Posterior cingulate gyrus (tissue), 11 donors: ENCODE data around the gene FNIP2.
A peak's percentile ranks its signal among the peaks of the same experiment; 100 is the strongest.
"Not testable (repeated sequence)": the region's sequence is repeated elsewhere in the genome, so short reads cannot be mapped to it uniquely, and the experiment has no call there.

Experiments
- DNase-seq, 10 donors: peaks; one replicate each; pipeline versions ENCODE4 v3.0.0 to v3.0.0-alpha.2; 2020 to 2021; ENCODE audit warnings: mixed read lengths in 3 of 10
- intact Hi-C: fragments of 100-400 bp; cut with DNase I; formaldehyde crosslinking; loops from one replicate; pipeline ENCODE4 v1.15.1; 2023

FNIP2 gene

DNA sequence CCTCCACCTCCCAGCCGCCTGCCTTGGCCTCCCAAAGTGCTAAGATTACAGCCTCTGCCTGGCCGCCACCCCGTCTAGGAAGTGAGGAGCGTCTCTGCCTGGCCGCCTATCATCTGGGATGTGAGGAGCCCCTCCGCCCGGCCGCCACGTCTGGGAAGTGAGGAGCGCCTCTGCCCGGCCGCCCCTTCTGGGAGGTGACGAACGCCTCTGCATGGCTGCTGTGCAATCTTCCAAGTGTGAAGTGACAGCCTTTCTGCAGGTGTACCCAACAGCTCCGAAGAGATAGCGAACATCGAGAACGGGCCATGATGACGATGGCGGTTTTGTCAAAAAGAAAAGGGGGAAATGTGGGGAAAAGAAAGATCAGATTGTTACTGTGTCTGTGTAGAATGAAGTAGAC lies 9.3 kb upstream of the FNIP2 start:
- intact Hi-C loops = not testable (repeated sequence)
- peak in 1 of 10 donors; percentile 70 for DNase-seq

DNA sequence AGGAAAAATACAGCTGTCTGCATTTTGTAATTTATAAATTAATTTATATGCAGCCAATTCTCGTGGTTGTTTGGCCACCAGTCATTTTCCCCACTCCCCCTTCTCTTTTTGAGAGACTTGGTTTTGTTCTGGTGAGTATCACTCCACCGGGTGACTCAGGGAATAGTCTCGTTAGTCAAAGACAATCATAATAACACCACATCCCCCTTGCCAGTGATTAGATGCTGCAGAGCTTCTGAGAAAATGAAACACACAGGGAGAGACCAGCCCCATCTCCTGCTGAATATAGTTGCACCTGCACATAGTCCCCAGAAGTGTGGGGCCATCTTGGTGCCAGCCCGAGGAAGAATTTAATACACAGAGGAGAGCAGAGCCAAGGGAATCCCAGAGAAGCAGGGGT lies 8.0 kb upstream of the FNIP2 start:
- intact Hi-C loops = no loop called here
- no peak for DNase-seq

DNA sequence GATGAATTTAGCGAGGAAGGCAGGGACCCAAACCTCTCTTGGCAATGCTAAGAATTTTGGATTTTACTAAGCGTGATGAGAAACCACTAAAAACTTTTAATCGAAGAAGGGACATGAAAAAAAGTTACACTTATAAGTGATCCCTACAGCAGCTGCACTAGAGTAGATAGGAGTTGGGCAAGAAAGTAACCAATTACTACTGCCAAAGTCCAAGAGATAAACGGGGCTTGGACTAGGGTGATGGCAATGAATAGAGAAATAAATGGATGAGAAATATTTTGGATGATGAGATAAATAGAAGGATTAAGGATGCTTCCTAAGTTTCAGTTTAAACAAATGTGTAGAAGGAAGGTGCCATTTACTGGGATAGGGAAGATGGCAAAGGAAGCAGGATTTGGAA lies 6.3 kb upstream of the FNIP2 start:
- intact Hi-C loops = no loop called here
- DNase-seq = no peak

DNA sequence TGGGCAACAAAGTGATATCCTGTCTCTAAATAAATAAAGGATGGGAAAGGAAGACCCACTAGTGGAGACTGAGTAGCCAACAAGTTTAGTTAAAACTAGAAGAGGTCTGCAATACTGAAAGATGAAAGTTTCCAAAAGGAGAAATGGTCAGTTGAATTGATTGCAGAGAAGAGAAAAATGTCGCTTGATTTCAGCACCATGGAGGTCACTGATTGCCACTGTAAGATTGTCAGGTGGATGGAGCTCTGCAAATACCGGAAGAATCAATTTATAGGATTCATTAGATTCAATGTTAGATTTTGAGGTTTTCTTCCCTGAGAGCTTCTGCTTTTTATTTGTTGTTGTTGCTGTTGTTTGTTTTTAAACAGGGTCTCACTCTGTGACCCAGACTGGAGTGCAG lies 5.4 kb upstream of the FNIP2 start:
- intact Hi-C loops = no loop called here
- DNase-seq = no peak

DNA sequence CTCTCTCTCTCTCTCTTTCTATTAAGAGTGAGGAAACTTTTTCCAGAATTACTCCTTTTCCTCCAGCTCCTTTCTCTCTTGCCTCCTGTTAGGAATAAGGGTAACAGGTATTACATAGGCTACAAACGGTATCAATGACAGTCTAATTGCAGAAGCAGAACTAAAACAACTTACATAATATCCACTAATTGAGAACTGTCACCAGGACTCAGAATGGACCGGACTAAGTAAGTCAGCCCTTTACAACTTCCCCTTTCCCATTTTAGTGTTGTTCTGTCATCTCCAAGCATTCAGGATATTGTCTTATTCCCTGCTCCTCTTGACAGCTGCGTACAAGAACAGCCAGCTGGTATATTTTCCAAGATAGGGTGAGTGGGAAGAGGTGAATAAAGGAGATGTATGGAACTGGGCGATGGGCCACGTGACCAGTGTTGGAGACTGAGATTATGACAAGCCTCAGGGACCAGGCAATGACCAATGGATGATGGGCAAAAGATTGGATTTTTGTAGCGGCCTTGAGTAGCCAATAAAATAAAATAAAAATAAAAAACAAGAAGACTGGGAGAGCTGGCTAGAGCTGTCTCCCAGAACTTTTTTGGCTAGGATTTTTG lies 2.3 kb upstream of the FNIP2 start:
- peak in 2 of 10 donors; percentile 14 to 17 for DNase-seq
- intact Hi-C loops = loop anchor here (5.0 kb wide), 1 partner anchor 34 kb away; no protein-coding TSS in a partner anchor

DNA sequence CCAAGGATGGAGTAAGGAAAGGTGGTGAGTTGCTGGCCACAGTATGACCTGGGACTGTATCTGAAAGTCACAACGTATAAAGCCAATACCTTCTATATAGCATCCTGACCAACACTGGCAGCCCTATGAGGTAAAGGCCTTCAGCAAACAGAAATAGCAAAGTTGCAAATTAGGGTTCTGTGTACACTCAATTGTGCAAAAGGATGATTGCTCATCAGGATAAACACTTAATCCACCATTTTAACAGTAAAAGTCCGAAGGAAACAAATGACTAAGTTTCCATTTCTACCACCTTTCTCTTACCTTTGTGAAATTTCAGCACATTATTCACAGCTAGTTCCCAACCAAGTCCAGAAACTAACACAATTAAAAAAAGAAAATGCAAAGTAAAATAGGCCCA lies 1.4 kb upstream of the FNIP2 start:
- intact Hi-C loops = loop anchor here (5.0 kb wide), 1 partner anchor 35 kb away; no protein-coding TSS in a partner anchor

DNA sequence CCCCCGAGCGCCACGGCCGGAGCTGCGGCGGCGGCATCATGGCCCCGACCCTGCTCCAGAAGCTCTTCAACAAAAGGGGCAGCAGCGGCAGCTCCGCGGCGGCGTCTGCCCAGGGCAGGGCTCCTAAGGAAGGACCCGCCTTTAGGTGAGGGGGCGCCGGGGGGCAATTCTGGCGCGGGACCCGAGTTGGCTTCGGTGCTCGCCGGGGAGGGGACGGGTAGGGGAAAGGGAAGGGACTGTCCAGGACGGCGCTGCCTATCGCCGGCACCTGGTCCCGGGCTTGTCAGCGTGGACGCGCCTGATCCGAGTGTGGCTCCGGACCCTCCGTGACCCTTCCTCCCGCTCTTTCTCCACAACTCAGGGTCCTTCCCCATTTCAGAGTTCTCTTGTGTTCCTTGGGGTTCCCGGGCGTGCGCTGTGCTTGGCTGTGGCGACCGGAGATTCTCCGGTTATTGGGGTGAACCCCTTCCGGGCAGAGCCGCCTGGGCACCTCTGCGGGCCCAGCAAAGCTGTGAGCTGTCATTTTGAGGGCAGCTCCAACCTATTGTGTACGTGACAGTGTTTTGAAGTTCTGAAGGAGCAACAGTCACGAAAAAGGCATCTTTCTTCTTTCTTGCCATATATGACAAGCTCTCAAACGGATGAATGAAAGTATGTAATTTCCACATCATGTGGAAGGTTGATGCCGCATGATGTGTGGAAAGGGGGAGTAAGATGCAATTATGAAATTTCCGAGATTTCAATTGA lies 522 bp downstream of the FNIP2 start:
- DNase-seq = peak; percentile 24 to 88 (median 38)
- intact Hi-C loops = loop anchor here (2.0 to 5.0 kb wide), 3 partner anchors 37 to 335 kb away; no protein-coding TSS in a partner anchor

More for the DNA sequence above, 1.4 kb upstream of the FNIP2 start:
- DNase-seq = no peak

DNA sequence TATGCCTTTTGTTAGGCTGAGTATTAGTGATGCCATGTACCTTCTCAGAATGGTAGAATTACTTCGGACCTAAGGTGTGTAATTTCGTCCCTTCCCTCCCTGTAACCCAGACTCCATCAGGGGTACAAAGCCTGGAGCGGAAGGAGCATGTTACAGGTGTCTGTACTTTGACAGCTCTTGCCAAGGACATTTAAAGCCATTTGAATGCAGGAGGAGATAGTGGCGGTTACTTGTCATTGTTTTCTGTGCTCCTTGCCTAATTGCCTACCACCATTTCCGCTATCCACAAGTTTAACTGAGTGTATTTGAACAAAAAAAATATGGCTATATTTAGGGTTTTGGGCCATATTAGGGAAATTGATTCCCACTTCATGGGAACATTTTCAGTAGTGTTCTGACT lies 1.8 kb downstream of the FNIP2 start:
- DNase-seq = no peak
- intact Hi-C loops = loop anchor here (10.0 kb wide), 1 partner anchor 64 kb away; no protein-coding TSS in a partner anchor

DNA sequence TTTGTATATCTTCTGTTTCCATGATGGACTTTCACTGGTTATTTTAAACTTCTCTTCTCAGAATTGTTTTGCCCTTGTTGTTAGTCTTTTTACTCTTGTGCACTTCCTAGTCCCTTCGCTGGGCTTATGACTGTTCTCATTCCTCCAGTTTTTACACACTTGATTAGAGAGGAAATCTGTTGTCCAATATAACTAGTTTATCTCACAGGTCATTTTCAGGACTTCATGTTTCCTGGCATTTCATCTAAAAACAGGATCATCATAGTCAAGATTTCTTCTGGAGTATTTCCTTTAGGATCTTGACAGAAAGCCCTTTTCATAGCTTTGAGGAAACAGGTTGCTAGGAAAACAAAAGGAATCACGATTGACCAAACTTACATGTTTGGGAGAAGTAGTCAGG lies 3.0 kb downstream of the FNIP2 start:
- intact Hi-C loops = loop anchor here (10.0 kb wide), 1 partner anchor 63 kb away; no protein-coding TSS in a partner anchor
- DNase-seq = no peak

DNA sequence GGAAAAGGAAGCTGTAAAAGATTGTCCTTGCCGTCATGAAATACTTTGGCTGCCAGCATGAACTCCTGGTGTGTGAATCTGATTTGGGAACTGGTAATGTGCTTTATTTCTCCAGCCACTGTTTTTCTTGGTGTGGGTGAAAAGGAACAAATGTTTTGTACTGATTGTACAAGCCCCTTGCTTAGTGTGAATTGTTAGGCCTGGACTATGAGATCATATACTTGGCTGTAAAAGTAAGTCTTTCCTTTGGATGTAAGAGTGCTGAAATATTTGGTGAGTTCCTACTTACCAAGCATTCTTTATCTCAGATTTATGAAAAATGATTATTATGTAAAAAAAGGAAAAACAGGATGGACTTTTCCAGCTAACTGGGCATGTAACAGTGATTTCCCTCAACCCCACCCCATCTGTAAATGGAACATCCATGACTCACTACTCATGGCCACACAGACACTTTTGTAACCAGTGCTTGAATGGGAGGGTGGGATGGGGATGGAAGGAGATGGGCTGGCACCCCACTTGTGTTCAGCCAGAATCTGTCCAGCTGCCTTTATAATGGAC lies 6.3 kb downstream of the FNIP2 start:
- peak in 5 of 10 donors; percentile 20 to 81 (median 41) for DNase-seq
- intact Hi-C loops = loop anchor here (10.0 kb wide), 1 partner anchor 60 kb away; no protein-coding TSS in a partner anchor

DNA sequence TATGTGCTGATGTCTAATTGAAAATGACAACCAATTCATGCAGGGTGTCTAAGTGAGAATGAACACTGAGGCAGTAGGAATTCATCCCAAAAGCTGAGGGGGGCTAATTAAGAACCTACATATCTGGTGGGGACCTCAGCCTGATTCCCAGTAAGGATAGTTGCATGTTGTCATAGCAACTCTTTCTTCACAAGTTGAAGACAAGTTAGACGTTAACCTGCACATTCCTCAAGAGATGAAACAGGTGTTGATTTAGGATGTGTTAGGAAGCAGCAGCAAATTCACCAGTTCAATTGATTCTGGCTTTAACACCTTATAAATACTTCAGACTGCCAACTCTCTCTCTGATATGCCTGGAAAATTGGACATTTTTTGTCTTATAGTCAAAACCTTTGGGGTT lies 7.3 kb downstream of the FNIP2 start:
- intact Hi-C loops = loop anchor here (10.0 kb wide), 1 partner anchor 59 kb away; no protein-coding TSS in a partner anchor
- no peak for DNase-seq

DNA sequence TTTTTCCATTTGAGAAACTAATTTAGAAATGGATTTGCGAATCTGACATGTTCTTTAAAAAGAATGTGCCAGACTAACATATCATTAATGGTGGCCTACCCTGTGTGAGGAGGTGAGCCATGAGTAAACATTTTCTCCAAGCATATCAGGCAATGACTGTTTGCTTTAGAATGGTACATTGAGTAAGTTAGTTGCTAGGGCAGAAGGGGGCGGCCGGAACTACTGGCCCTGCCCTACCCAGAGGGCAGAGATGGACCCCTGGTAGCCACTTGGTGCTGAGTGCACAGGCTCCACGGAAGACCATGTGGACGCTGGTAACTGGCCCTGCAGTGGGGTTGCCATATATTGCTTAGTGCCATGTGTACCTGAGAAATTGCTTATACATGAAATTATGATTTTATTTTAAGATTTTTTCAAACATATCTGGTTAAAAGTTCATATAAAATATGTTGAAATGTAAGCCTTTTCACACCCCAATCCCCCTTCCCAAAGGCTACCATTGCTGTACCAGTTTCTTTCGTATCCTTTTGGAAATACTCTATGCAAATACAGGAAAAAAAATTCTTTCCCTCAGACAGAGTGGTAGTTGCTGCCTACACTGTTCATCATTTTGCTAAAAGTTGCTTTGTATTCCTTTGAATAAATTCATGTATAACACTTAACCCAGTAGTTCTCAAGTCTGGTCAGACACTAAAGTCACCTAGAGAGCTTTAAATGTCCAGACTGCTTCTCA lies 8.8 kb downstream of the FNIP2 start:
- intact Hi-C loops = loop anchor here (10.0 kb wide), 1 partner anchor 57 kb away; no protein-coding TSS in a partner anchor
- no peak for DNase-seq

DNA sequence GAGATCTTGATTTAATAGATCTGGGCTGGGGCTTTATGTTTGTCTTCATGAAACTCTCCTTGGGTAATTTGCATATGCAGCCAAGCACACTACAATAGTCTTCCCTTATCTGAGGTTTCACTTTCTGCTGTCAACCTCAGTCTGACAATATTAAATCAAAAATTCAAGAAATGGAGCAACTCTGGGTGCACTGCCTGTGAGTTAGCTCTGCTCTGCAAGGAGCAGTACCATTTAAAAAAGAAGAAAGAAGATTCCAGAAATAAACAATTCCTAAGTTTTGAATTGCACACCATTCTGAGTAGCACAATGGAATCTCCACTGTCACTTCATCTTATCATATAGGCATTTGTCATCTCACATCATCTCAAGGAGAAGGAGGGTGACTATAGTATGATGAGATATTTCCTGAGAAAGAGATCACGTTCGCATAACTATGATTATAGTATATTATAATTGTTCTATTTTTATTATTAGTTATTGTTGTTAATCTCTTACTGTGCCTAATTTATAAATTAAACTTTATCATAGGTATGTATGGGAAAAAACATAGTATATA lies 9.4 kb downstream of the FNIP2 start:
- no peak for DNase-seq
- intact Hi-C loops = loop anchor here (10.0 kb wide), 1 partner anchor 57 kb away; no protein-coding TSS in a partner anchor

DNA sequence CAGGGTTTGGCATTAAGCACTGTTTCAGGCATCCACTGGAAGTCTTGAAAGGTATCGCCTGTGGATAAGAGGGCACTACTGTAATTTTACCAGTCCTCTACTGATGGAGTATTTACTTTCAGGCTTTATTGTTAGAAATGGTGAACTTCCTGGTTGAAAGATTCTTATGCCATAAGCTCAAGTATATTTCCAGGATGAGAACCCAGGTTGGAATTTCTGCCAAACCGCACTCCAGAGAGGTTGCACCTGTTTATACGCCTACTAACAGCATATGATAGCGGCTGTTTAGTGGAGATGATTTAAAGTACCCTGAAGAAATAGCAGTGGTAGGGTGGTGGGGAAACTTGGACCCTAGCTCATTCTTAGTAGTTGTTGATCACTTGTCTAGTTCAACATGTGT lies 9.9 kb downstream of the FNIP2 start:
- intact Hi-C loops = loop anchor here (10.0 kb wide), 1 partner anchor 56 kb away; no protein-coding TSS in a partner anchor
- no peak for DNase-seq

DNA sequence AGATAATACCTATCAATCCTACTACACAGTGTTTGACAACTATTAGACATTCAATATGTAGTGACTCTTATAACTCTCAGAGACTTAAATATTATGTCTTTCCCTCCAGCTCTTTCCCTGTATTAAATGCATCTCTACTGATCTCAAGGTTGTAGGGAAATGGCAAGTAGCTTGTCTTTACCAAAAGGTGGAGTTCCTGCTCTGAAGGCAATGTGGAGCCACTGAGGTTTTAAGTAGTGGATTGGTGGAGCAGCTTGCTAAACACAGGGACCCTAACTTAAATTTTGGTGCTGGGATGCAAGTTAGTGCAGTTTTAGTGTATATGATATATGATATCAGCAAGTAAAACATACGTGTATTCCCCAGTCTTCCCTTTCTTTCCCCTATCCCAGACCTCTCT lies 13.1 kb downstream of the FNIP2 start:
- intact Hi-C loops = no loop called here

DNA sequence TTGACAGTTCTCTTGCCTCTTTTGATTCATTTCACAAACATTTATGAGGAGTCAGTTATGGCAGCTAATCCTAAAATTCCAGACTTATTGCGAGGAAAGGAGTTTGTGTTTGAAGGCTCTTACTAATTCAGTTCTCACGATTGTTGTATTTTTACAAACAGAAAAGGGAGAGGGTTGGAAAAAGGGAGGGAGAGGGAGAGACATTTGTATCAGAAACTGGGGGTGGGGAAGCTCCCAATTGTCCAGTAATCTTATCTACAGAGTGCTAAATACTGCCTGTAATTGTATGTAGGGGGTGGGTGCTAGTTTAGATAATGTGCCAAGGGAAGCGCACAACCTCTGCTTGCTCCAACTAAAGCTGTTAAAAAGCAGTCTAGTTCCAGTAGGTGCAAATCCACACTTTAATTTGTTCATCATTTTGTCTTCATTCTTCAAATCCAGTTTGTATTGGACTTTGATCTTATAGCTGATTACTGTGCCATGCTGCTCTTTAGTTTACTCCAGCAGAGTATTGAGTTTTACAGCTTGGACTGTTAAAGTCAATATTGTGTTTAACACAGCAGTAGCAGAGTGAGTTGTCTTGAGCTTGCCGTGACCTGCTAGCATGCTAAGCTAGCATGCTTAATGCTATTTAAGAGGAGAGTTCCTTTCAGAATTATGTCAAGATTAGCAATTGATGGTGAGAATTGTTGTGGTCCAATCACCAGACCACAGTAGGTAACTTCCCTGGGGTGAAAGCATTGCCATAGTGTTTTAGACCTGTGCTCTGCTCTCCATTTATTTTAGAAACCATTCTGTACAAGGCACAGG lies 13.9 kb downstream of the FNIP2 start:
- DNase-seq = no peak
- intact Hi-C loops = no loop called here

More for the DNA sequence above, 13.1 kb downstream of the FNIP2 start:
- no peak for DNase-seq

DNA sequence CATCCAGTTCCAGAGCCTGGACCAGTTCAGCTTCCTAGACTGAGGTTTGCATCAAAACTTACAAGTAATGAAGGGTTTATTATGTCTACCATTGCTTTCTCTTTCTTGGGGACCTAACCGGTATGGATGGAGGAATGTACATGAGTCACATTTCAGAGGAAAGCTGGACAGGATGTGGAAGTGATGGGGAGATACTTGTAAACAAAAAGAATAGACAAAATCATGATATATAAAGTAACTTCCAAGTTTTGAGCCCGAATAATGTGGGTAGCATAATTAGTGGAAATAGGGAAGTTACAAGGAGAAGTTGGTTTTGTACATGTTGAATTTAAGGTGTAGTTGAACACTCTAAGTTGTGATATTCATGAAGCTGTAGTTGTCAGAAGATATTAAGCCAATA lies 15.0 kb downstream of the FNIP2 start:
- DNase-seq = no peak
- intact Hi-C loops = no loop called here

DNA sequence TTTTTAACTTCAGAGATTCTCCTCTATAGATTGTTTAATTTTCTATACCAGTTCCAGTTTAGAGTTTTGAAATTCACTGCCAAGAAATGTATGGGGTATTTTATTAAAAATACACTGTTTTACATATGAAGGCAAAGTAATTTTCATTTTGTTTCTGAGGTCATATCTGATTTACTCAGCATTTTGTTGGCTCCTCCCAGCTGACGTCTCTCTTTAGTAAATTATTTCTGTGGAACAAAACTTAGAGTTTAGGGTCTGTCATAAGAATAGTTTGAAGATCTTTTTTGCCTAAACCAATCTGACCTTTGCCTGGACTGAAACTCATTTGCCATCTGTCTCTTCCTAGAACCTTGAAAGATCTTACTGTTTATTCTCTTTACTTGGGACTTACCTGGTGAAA lies 16.9 kb downstream of the FNIP2 start:
- DNase-seq = no peak
- intact Hi-C loops = no loop called here

DNA sequence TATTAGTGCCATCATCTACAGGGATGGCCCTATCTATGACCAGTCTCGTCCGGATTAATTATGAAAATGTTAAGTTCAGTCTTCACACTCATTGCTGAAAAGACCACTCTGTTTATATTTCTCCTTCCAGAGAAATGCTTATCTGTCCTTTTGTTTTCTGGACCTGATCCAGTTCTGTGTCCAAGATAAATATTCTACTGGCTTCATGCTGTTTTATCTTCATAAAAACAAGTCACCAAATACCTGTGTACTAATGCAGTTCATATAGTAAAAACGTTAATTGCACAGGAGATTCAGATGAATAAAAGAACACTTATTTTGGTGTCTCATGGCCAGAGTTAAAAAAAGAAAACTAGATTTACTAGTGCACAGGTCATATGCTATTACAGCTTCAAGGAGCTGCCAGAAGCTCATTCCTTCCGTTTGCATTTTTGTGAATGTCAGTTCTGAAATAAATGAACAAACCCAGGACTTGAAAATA lies 17.3 kb downstream of the FNIP2 start:
- intact Hi-C loops = no loop called here
- no peak for DNase-seq
